CD14-positive monocyte (primary cell): ENCODE data around the gene KCTD20. TPM values are rescaled to one million over a fixed set of nuclear protein-coding genes. Genes with fewer than 3 reads are reported as not detected.

Experiments used
- DNase-seq, 3 donors: peaks; one replicate each; pipeline ENCODE4 v3.0.0-alpha.2; 2011 to 2022
- H2AFZ ChIP-seq: 2 replicates; pipeline ENCODE4 v1.6.0; 2012; ENCODE audit warnings: mild to moderate bottlenecking, low read depth, low read length, inconsistent platforms; ENCODE audit not compliant: insufficient read depth, poor library complexity, severe bottlenecking
- H3K27ac ChIP-seq, 2 donors: 1 replicate in 1 of 2; 2 replicates in 1 of 2; pipeline ENCODE4 v1.5.1; 2012 to 2013; ENCODE audit warnings: low read length in 2 of 2, control low read depth in 1 of 2, inconsistent platforms in 1 of 2, low read depth in 1 of 2, mild to moderate bottlenecking in 1 of 2
- H3K27me3 ChIP-seq, 2 donors: one replicate each; pipeline versions ENCODE4 v1.6.0 to v1.6.1; 2011 to 2013; ENCODE audit warnings: low read length in 2 of 2; ENCODE audit not compliant: control insufficient read depth in 2 of 2, insufficient read depth in 2 of 2
- H3K36me3 ChIP-seq, 2 donors: replicated peaks in 1 of 2; 1 replicate in 1 of 2; 2 replicates in 1 of 2; pipeline versions ENCODE4 v1.5.1 to v1.6.1; 2012 to 2013; ENCODE audit warnings: low read length in 2 of 2, control low read depth in 1 of 2, inconsistent platforms in 1 of 2, mild to moderate bottlenecking in 1 of 2; ENCODE audit not compliant: insufficient read depth in 2 of 2, control insufficient read depth in 1 of 2
- H3K4me1 ChIP-seq, 2 donors: 1 replicate in 1 of 2; 2 replicates in 1 of 2; pipeline versions ENCODE4 v1.5.1 to v1.6.1; 2012 to 2013; ENCODE audit warnings: low read length in 2 of 2, control low read depth in 1 of 2, inconsistent platforms in 1 of 2, mild to moderate bottlenecking in 1 of 2, moderate library complexity in 1 of 2; ENCODE audit not compliant: insufficient read depth in 2 of 2, control insufficient read depth in 1 of 2
- H3K4me2 ChIP-seq: replicated peaks from 2 replicates; pipeline ENCODE3; 2012; ENCODE audit warnings: low read length, moderate library complexity, mild to moderate bottlenecking; ENCODE audit not compliant: poor library complexity, severe bottlenecking; ENCODE audit errors: extremely low read depth
- H3K4me3 ChIP-seq, 3 experiments: fragments of 200-600 bp in 1 of 3; sonication (generic) in 1 of 3; replicated peaks in 1 of 3; 1 replicate in 2 of 3; 2 replicates in 1 of 3; pipeline ENCODE4 v1.5.1; 2011 to 2013; ENCODE audit warnings: low read length in 3 of 3, mild to moderate bottlenecking in 3 of 3, control low read depth in 2 of 3, low read depth in 2 of 3, inconsistent platforms in 1 of 3, moderate library complexity in 1 of 3
- H3K79me2 ChIP-seq: 2 replicates; pipeline ENCODE4 v1.6.0; 2012; ENCODE audit warnings: mild to moderate bottlenecking, control low read depth, inconsistent platforms, low read length, moderate library complexity; ENCODE audit not compliant: insufficient read depth
- H3K9ac ChIP-seq: 2 replicates; pipeline ENCODE4 v1.6.0; 2017; ENCODE audit warnings: low read length, mild to moderate bottlenecking; ENCODE audit not compliant: insufficient read depth, poor library complexity, severe bottlenecking
- H3K9me3 ChIP-seq, 2 donors: replicated peaks in 1 of 2; 1 replicate in 1 of 2; 2 replicates in 1 of 2; pipeline versions ENCODE4 v1.5.1 to v1.6.1; 2012 to 2013; ENCODE audit warnings: low read length in 2 of 2, control low read depth in 1 of 2; ENCODE audit not compliant: control insufficient read depth in 1 of 2, insufficient read depth in 1 of 2
- H4K20me1 ChIP-seq: 2 replicates; pipeline ENCODE4 v1.6.0; 2012; ENCODE audit warnings: mild to moderate bottlenecking, low read length, control low read depth, moderate library complexity; ENCODE audit not compliant: insufficient read depth
- H3K27ac Mint-ChIP-seq, 7 donors: one replicate each; pipeline ENCODE4 v1.8.0; 2020; ENCODE audit warnings: mild to moderate bottlenecking in 7 of 7, mixed read lengths in 7 of 7, moderate library complexity in 6 of 7, inconsistent platforms in 2 of 7
- H3K27me3 Mint-ChIP-seq, 3 donors: one replicate each; pipeline ENCODE4 v1.8.0; 2021 to 2022; ENCODE audit warnings: low read depth in 3 of 3, mild to moderate bottlenecking in 3 of 3, mixed read lengths in 3 of 3, moderate library complexity in 3 of 3, inconsistent platforms in 1 of 3
- H3K36me3 Mint-ChIP-seq, 2 donors: one replicate each; pipeline ENCODE4 v1.8.0; 2020; ENCODE audit warnings: mixed read lengths in 2 of 2, inconsistent platforms in 1 of 2, mild to moderate bottlenecking in 1 of 2
- H3K4me1 Mint-ChIP-seq: one replicate; pipeline ENCODE4 v1.8.0; 2020; ENCODE audit warnings: mild to moderate bottlenecking, mixed read lengths
- H3K4me3 Mint-ChIP-seq, 2 donors: one replicate each; pipeline ENCODE4 v1.8.0; 2020; ENCODE audit warnings: mild to moderate bottlenecking in 2 of 2, mixed read lengths in 2 of 2, moderate library complexity in 1 of 2
- H3K9me3 Mint-ChIP-seq, 7 donors: one replicate each; pipeline ENCODE4 v1.8.0; 2020 to 2022; ENCODE audit warnings: mixed read lengths in 7 of 7, mild to moderate bottlenecking in 6 of 7, moderate library complexity in 6 of 7, inconsistent platforms in 2 of 7
- CTCF ChIP-seq: fragments of 200-600 bp; IDR thresholded peaks from one replicate; pipeline ENCODE4 v1.8.0; 2022; ENCODE audit warnings: antibody characterized with exemption, mild to moderate bottlenecking
- WGBS: methylation state at CpG from one replicate; pipeline ENCODE4 v1.1.5; 2013; ENCODE audit warnings: missing lambda C conversion rate; ENCODE audit not compliant: insufficient coverage; 5-methylcytosine and 5-hydroxymethylcytosine counted together
- intact Hi-C, 2 donors: fragments of 100-400 bp; cut with micrococcal nuclease; formaldehyde crosslinking; loops; one replicate each; pipeline versions ENCODE4 v1.15.0 to v1.15.1; 2023
- polyA plus RNA-seq, 3 donors: library from polyadenylated mRNA; depleted of rRNA in 1 of 3; unstranded in 2 of 3; stranded (reverse) in 1 of 3; fragments of 300-500 nt in 2 of 3; fragments of >200 nt in 1 of 3; fragmentation: Illumina TruSeq in 2 of 3; gene quantifications; 1 replicate in 2 of 3; 2 replicates in 1 of 3; pipeline ENCODE4 v1.2.3, GENCODE V29; 2012 to 2021

KCTD20 gene
- polyA plus RNA-seq, 3 donors: 23.7 to 79.7 (median 73.9) TPM

GRCh38 chr6:36460916-36461315 lies 18.1 kb downstream of the KCTD20 start:
- Mint-ChIP-seq H3K36me3 (peaks cover 19 to 26% of the 10 kb centered on the region in 2 donors), H3K4me3 (no peak overlapping the region), H3K4me1 (peaks cover 29% of the 10 kb centered on the region), H3K27ac (no peak overlapping the region), H3K9me3 (no peaks in the 10 kb centered on the region), H3K27me3 (no peaks in the 10 kb centered on the region)
- Histone ChIP-seq H3K4me3 (no peak overlapping the region), H3K9me3 (no peaks in the 10 kb centered on the region), H3K27ac (no peak overlapping the region), H3K4me1 (peaks cover 7 to 11% of the 10 kb centered on the region in 2 donors), H4K20me1 (peaks cover 95% of the 10 kb centered on the region), H2AFZ (no peak overlapping the region), H3K36me3 (peaks cover 6 to 28% of the 10 kb centered on the region in 2 donors), H3K79me2 (peaks cover 99% of the 10 kb centered on the region), H3K27me3 (no peaks in the 10 kb centered on the region), H3K4me2 (no peak overlapping the region), H3K9ac (no peak overlapping the region)
- DNase-seq: no peak
- intact Hi-C loops: no loop called here
- TF ChIP-seq CTCF: no peak

GRCh38 chr6:36461646-36462045 lies 18.8 kb downstream of the KCTD20 start:
- Histone ChIP-seq H3K36me3 (peaks cover 3 to 21% of the 10 kb centered on the region in 2 donors), H3K79me2 (peaks cover 99% of the 10 kb centered on the region), H3K9ac (no peak overlapping the region), H3K4me3 (no peak overlapping the region), H3K4me2 (no peak overlapping the region), H3K27ac (peak overlapping the region in 1 of 2 donors; percentile 11), H3K27me3 (no peaks in the 10 kb centered on the region), H3K9me3 (no peaks in the 10 kb centered on the region), H3K4me1 (peaks cover 7 to 11% of the 10 kb centered on the region in 2 donors), H4K20me1 (peaks cover 97% of the 10 kb centered on the region), H2AFZ (no peak overlapping the region)
- Mint-ChIP-seq H3K9me3 (no peaks in the 10 kb centered on the region), H3K27ac (peak overlapping the region in 1 of 7 donors; percentile 18), H3K36me3 (peaks cover 16 to 26% of the 10 kb centered on the region in 2 donors), H3K4me3 (no peak overlapping the region), H3K27me3 (no peaks in the 10 kb centered on the region), H3K4me1 (peaks cover 29% of the 10 kb centered on the region)
- intact Hi-C loops: no loop called here
- TF ChIP-seq CTCF: no peak
- WGBS: no CpG with 5 or more reads among the region's 3 CpGs
- DNase-seq: peak in 1 of 3 donors; percentile 10
